Body of pancreas (tissue), 4 donors: ENCODE data around the gene AATF.

Experiments used
- POLR2A ChIP-seq, 3 donors: fragments of 450-650 bp; IDR thresholded peaks; one replicate each; pipeline ENCODE4 v1.6.1; 2016; ENCODE audit warnings: antibody characterized with exemption in 3 of 3, mild to moderate bottlenecking in 2 of 3
- TF ChIP-seq, protein P1 (sequence below), 7 experiments: fragments of 450-650 bp in 4 of 7; fragments of 200-600 bp in 3 of 7; sonication (generic) in 3 of 7; IDR thresholded peaks; one replicate each; pipeline ENCODE4 v1.5.1; 2016 to 2019; ENCODE audit warnings: antibody characterized with exemption in 7 of 7

DNA sequence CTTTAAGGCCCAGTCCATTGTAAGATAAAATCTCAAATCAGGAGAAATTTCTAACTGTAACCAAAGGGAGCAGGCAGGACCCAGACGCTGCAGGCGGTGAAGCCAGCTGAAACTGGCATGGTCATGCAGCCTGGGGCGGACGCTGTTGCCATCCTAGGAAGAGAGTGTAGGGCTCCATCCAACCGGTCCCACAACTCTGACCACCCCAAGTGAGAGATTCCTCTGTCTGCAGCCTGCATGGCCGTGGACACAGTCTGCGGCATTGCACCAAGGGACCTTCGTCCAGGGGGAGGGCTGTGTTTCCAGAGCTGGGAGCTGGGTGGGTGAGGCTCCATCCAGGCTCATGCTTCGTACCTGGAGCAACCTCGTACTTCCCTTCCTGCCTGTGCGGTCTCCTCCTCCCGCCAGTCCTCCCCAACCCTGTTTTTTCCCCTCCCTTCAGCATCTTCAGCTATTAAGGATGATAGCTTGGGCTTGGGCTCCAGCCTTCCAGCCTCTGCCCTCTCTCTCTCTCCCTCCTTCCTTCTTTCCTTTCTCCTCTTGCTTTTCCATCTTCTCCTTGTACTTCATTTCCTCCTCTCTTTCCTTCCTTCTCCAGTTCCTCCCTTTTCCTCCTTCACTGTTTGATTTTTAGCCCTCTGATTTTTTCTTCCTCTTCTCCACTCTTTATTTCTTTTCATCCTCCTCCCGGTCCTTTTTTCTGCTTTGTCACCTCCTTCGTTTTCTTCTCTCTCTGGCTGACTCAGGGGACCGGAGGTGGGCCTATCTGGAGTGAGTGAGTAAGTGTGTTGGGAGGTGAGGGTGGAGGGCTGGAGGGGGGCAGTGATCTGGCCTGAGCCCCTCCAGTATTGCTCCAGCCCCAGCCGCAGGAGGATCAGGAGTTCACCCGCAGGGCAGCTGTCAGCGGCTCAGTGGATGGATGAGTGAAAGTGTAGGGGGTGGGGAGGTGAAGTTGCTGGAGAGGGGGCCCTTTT, 28.4 kb upstream of the AATF start:
- TF ChIP-seq, protein P1, sequence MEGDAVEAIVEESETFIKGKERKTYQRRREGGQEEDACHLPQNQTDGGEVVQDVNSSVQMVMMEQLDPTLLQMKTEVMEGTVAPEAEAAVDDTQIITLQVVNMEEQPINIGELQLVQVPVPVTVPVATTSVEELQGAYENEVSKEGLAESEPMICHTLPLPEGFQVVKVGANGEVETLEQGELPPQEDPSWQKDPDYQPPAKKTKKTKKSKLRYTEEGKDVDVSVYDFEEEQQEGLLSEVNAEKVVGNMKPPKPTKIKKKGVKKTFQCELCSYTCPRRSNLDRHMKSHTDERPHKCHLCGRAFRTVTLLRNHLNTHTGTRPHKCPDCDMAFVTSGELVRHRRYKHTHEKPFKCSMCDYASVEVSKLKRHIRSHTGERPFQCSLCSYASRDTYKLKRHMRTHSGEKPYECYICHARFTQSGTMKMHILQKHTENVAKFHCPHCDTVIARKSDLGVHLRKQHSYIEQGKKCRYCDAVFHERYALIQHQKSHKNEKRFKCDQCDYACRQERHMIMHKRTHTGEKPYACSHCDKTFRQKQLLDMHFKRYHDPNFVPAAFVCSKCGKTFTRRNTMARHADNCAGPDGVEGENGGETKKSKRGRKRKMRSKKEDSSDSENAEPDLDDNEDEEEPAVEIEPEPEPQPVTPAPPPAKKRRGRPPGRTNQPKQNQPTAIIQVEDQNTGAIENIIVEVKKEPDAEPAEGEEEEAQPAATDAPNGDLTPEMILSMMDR (IDR thresholded peaks at IDR 0.05) = no peak
- no peak for TF ChIP-seq POLR2A (IDR thresholded peaks at IDR 0.05)
